ENCODE results near the gene UBE2R2. TPM values are rescaled to one million over a fixed set of nuclear protein-coding genes. Genes with fewer than 3 reads are reported as not detected.

UBE2R2 gene
- polyA plus RNA-seq, 1 donor from 2014 or later: 45.0 TPM

DNA sequence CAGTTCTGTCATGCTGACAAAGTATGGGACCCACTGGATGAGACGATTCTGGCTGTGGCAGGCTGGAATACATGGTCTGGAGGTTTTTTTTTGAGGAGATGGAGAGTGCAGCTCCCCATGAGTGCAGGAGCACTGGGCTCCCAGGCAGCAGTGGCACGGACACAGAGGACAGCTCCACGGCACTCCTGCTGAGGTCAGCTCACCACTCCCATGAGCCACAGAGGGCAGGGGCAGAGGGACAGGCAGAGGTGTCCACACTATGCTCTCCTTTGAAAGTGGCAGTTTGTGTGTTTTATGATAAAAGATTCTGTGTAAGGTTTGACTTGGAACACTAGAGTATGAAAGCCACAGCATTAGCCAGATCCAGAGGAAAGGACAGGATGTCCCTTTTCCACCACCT, 114.4 kb downstream of the UBE2R2 start:
- H2AFZ ChIP-seq (ENCODE audit: low read depth, low read length): no peak overlapping the region
- no peaks in the 10 kb centered on the region for H4K20me1 ChIP-seq (ENCODE audit: insufficient read depth)
- no peaks in the 10 kb centered on the region for H3K9me3 ChIP-seq (ENCODE audit: low read length)
- H3K79me2 ChIP-seq (replicated peaks; ENCODE audit: insufficient read depth, low read length): no peaks in the 10 kb centered on the region
- TF ChIP-seq EZH2 (IDR thresholded peaks at IDR 0.05; ENCODE audit: borderline replicate concordance, insufficient read depth, low read length, poor library complexity, severe bottlenecking) (no peak), SMC3 (conservative IDR thresholded peaks at IDR 0.05; ENCODE audit: poor library complexity) (no peak), MXI1 (conservative IDR thresholded peaks at IDR 0.05; ENCODE audit: poor library complexity, severe bottlenecking) (no peak), POLR2AphosphoS5 (IDR thresholded peaks at IDR 0.05) (no peak)
- H3F3A ChIP-seq (ENCODE audit: insufficient read depth, low read length, poor library complexity, severe bottlenecking): no peaks in the 10 kb centered on the region
- peaks cover 4% of the 10 kb centered on the region for H3K36me3 ChIP-seq (ENCODE audit: insufficient read depth, low read length)
- H3K27ac ChIP-seq (ENCODE audit: low read length): no peak overlapping the region
- H3K4me3 ChIP-seq (ENCODE audit: low read length): no peak overlapping the region
- H3K9me2 ChIP-seq (ENCODE audit: insufficient read depth, low read length): no peaks in the 10 kb centered on the region
- H3K4me2 ChIP-seq (ENCODE audit: low read length): no peak overlapping the region
- no peaks in the 10 kb centered on the region for H3K27me3 ChIP-seq (ENCODE audit: insufficient read depth, low read depth, low read length)
- no peak overlapping the region for H3K9ac ChIP-seq (ENCODE audit: low read length)

DNA sequence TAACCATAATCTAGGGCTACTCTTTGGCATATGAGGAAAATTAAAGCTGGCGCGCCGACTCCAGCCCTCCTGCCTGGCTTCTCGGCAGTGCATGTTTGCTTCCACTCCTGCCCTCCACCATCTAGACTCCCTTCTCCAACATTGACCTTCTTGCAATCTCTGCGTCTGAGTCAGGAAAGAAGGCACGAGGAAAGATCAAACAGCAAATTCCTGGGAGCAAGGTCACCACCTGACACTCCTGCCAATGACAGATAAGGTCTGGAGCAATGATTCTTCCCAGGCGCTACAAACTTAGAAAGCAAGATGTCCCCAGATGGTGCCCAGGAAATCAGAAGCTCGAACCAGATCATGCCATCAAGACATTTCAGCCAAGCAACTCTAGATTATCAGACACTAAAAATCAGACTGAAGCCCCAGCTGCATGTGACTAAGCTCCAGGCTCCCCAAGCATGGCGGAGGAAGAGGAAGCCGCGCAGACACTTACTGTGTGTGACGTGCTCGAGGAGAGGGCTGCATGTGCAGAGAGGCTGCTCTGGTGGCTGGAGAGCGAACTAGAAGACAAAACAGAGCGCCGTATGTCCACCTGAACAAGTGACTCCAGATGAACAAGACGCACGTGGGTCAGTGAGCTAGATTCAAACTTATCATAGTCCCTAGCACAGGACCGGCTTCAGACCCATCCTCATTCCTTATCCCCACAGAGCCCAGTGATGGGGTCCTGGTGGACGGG, 115.3 kb downstream of the UBE2R2 start:
- Histone ChIP-seq H3K27ac (ENCODE audit: low read length) (no peak overlapping the region), H3K79me2 (replicated peaks; ENCODE audit: insufficient read depth, low read length) (no peaks in the 10 kb centered on the region), H3K9me2 (ENCODE audit: insufficient read depth, low read length) (no peaks in the 10 kb centered on the region), H3F3A (ENCODE audit: insufficient read depth, low read length, poor library complexity, severe bottlenecking) (no peaks in the 10 kb centered on the region), H3K9me3 (ENCODE audit: low read length) (no peaks in the 10 kb centered on the region), H3K36me3 (ENCODE audit: insufficient read depth, low read length) (peaks cover 4% of the 10 kb centered on the region), H4K20me1 (ENCODE audit: insufficient read depth) (no peaks in the 10 kb centered on the region), H3K9ac (ENCODE audit: low read length) (no peak overlapping the region), H3K4me2 (ENCODE audit: low read length) (no peak overlapping the region), H3K4me3 (ENCODE audit: low read length) (no peak overlapping the region), H3K27me3 (ENCODE audit: insufficient read depth, low read depth, low read length) (no peaks in the 10 kb centered on the region), H2AFZ (ENCODE audit: low read depth, low read length) (no peak overlapping the region)
- TF ChIP-seq SMC3 (conservative IDR thresholded peaks at IDR 0.05; ENCODE audit: poor library complexity) (no peak), TAF1 (IDR thresholded peaks at IDR 0.05; ENCODE audit: low read depth) (no peak)

- H3K4me2 ChIP-seq (ENCODE audit: low read length): no peak overlapping the region
- H2AFZ ChIP-seq (ENCODE audit: low read depth, low read length): no peak overlapping the region
- no peaks in the 10 kb centered on the region for H3K9me2 ChIP-seq (ENCODE audit: insufficient read depth, low read length)
- no peaks in the 10 kb centered on the region for H3F3A ChIP-seq (ENCODE audit: insufficient read depth, low read length, poor library complexity, severe bottlenecking)
- H3K79me2 ChIP-seq (replicated peaks; ENCODE audit: insufficient read depth, low read length): no peaks in the 10 kb centered on the region
- H3K36me3 ChIP-seq (ENCODE audit: insufficient read depth, low read length): peaks cover 4% of the 10 kb centered on the region
- TF ChIP-seq EZH2 (IDR thresholded peaks at IDR 0.05; ENCODE audit: borderline replicate concordance, insufficient read depth, low read length, poor library complexity, severe bottlenecking) (no peak), SMC3 (conservative IDR thresholded peaks at IDR 0.05; ENCODE audit: poor library complexity) (no peak), TAF1 (IDR thresholded peaks at IDR 0.05; ENCODE audit: low read depth) (no peak), EP300 (conservative IDR thresholded peaks at IDR 0.05; ENCODE audit: poor library complexity, severe bottlenecking) (no peak), RAD21 (conservative IDR thresholded peaks at IDR 0.05) (no peak), MXI1 (conservative IDR thresholded peaks at IDR 0.05; ENCODE audit: poor library complexity, severe bottlenecking) (no peak), POLR2AphosphoS5 (IDR thresholded peaks at IDR 0.05) (no peak)
- TF ChIP-seq, protein P1, sequence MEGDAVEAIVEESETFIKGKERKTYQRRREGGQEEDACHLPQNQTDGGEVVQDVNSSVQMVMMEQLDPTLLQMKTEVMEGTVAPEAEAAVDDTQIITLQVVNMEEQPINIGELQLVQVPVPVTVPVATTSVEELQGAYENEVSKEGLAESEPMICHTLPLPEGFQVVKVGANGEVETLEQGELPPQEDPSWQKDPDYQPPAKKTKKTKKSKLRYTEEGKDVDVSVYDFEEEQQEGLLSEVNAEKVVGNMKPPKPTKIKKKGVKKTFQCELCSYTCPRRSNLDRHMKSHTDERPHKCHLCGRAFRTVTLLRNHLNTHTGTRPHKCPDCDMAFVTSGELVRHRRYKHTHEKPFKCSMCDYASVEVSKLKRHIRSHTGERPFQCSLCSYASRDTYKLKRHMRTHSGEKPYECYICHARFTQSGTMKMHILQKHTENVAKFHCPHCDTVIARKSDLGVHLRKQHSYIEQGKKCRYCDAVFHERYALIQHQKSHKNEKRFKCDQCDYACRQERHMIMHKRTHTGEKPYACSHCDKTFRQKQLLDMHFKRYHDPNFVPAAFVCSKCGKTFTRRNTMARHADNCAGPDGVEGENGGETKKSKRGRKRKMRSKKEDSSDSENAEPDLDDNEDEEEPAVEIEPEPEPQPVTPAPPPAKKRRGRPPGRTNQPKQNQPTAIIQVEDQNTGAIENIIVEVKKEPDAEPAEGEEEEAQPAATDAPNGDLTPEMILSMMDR (IDR thresholded peaks at IDR 0.05; ENCODE audit: poor library complexity, severe bottlenecking): no peak
- TF ChIP-seq, protein P2, sequence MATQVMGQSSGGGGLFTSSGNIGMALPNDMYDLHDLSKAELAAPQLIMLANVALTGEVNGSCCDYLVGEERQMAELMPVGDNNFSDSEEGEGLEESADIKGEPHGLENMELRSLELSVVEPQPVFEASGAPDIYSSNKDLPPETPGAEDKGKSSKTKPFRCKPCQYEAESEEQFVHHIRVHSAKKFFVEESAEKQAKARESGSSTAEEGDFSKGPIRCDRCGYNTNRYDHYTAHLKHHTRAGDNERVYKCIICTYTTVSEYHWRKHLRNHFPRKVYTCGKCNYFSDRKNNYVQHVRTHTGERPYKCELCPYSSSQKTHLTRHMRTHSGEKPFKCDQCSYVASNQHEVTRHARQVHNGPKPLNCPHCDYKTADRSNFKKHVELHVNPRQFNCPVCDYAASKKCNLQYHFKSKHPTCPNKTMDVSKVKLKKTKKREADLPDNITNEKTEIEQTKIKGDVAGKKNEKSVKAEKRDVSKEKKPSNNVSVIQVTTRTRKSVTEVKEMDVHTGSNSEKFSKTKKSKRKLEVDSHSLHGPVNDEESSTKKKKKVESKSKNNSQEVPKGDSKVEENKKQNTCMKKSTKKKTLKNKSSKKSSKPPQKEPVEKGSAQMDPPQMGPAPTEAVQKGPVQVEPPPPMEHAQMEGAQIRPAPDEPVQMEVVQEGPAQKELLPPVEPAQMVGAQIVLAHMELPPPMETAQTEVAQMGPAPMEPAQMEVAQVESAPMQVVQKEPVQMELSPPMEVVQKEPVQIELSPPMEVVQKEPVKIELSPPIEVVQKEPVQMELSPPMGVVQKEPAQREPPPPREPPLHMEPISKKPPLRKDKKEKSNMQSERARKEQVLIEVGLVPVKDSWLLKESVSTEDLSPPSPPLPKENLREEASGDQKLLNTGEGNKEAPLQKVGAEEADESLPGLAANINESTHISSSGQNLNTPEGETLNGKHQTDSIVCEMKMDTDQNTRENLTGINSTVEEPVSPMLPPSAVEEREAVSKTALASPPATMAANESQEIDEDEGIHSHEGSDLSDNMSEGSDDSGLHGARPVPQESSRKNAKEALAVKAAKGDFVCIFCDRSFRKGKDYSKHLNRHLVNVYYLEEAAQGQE (IDR thresholded peaks at IDR 0.05; ENCODE audit: borderline replicate concordance): no peak
- H3K4me3 ChIP-seq (ENCODE audit: low read length): no peak overlapping the region
- no peaks in the 10 kb centered on the region for H4K20me1 ChIP-seq (ENCODE audit: insufficient read depth)
- no peaks in the 10 kb centered on the region for H3K27me3 ChIP-seq (ENCODE audit: insufficient read depth, low read depth, low read length)
- H3K9ac ChIP-seq (ENCODE audit: low read length): no peak overlapping the region
- H3K27ac ChIP-seq (ENCODE audit: low read length): no peak overlapping the region
- no peaks in the 10 kb centered on the region for H3K9me3 ChIP-seq (ENCODE audit: low read length)
These were observed 117.4 kb downstream of the UBE2R2 start for GRCh38 chr9:33934188-33934878.

Data from neural cell (in vitro differentiated cells).